Activated T-cell treated with anti-CD3 and anti-CD28 coated beads for 4 hours (primary cell): ENCODE data around the gene OBSL1.

Experiments used
- DNase-seq: peaks from one replicate; pipeline ENCODE4 v3.0.0-alpha.2; 2020

Gene OBSL1

DNA sequence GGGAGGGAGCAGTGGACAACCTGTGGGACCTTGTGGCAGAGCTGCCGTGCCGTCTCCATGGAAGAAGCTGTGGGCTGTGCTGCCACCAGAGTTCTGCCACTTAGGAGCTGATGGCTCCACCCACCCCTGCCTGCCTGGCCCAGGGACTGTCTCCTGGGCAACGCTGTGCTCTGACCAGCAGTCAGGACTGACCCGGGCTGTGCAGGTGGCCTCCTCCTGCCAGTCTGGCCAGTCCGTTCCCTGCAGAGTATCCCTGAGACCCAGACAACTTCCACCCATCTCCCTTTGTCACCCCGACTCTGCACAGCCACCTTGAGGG is 44.3 kb downstream of the OBSL1 start:
- DNase-seq: no peak

DNA sequence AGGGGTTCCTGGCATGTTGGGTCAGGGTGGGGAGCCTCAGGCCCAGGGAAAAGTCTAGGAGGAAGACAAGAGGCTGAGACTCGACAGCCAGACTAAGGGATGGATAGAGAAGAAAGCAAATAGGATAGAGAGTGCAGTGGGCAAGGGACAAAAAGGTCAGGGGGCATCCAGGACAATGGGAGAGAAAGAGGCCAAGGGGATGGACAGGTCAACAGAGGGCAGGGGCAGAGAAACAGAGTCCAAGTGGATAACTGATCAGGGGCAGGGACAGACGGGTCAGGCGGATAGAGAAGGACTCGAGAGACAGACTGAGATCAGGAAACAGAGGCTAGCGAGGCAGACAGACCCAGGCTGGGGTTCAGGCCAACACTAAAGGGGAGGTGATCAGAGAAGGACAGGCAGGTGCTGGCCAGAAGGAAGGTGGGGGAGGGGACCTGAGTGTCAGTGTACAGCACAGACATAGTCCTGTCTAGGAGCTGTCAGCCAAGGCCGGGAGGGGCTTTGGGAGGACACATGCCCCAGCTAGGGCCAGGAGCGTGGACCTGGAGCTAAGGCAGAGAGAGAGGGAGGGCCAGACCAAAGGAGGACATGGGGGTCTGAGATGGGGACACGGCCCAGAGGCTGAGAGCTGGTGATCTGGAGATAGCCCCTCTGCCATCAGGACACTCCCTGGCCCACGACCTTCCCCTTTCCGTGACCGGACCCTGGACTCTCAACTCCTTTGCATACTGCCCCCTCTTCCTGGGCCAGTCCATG is 44.8 kb downstream of the OBSL1 start:
- no peak for DNase-seq

DNA sequence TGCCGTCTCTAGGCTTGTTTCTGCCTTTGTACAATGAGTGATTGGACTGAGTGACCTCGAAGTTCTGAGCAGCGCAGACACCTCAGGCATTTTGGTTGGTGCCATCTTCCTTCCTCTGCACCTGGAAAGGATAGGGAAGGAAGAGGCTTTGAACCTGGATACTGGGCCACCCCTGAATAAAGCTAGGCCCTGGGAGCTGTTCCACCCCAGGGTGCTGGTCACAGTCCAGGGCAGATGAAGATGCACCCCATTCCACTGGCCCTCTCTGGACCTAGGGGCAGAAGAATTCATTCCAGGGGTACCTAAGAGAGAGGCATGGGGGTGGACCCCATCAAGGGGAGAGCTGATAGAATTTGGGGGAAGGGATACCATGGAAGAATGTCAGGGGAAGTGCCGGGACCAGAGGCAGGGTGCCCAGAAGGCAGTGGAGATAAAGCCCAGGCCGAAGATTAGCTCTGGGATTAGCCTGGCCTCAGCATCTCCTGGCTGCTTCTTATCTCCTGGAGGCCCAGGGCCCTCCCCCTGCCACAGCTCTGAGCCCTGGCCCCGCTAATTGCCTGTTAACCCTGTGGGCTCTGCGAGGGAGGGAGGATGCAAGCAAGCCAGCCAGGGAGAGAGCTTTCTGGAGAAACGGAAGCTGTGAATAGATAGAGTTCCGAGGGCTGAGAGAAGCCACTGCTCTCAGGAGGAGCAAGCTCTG is 45.7 kb downstream of the OBSL1 start:
- DNase-seq: no peak

DNA sequence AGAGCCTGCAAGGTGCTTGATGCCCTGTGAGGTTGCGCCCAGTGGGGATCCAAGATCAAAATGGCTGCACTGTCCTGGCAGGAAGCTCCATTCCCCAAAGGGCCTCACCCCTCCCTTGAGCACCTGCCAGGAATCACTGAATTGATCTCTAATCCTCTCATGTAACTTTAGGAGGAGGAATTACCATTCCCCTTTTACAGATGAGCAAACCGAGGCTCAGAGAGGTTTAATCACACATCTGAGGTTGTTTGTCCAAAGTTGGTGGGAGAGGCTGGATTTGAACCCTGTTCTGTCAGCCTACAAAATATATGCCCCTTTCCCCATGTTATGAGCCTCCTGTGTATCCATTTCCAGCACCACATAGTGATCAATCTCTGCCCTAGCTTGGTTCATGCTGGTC is 46.5 kb downstream of the OBSL1 start:
- DNase-seq: no peak

DNA sequence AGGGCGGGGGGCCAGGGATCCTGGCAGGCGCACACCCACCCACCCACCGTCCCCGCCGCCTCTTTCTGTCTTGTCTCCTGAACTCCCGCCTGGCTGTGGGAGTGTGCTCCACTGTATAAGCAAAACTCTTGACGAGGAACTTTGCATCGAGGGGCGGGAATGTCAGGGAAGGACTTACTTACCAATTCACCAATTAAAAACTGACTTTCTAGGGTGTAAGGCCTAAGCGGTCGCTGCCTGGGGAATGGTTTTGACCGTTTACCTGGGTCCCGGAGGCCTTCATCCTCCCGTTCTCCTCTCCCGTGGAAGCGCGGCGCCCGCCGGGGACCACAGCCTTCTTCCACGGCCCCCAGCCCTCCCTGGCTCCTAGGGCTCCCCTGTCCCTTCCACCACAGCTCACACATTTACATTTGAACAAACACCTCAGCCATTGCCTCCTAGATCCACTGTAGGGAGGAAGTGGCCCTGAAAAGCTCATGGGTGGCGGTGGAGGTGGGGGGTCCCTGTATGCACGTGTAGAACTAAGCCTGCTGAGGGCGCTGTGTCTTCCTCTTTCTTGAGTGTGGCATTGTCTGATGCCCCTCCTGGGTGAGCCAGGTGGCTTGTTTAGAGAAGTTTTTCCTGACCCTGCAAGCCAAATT is 48.2 kb downstream of the OBSL1 start:
- DNase-seq: no peak

DNA sequence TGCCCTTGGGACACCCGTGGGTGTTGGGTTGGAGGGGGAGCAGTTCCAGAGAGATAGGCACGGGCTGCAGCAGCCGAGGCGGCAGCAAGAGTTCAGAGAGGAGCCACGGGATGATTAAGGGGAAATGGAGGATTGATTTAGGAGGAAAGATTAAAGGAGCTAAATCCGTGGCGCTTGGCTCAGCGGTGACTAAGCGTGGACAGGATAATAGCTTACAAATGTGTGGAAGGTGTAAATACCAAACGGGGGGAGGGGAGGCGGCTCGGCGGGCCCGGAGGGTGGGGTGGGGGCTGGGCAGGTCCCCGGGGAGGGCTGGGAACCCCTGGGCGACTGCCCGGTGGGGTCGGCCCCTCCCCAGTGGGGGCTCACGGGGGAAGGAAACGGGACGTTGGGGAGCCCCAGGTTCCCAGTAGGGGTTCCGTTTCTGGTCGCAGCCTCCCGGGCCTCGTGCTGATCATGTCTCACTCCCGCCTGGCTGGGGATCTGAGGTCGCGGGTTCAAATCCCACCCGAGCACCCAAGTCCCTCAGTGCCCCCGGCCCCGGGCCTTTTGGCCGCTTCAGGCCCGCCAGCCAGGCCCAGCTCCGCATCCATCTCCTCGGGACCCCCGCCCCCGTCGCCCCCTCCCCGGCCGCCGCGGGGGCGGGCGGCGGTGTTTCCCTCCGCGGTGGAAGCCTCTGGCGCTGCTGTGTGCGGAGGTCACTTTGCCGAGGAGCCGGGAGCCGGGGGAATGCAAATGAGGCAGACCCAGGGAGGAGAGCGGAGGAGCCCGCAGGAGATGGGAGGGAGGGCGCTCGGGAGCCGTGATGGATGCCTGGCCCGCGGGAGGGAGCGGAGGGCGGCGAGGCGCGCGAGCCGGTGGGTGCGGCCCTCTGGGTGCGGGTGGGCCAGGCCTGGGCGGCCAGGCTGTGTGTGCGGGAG is 49.0 kb downstream of the OBSL1 start:
- no peak for DNase-seq

DNA sequence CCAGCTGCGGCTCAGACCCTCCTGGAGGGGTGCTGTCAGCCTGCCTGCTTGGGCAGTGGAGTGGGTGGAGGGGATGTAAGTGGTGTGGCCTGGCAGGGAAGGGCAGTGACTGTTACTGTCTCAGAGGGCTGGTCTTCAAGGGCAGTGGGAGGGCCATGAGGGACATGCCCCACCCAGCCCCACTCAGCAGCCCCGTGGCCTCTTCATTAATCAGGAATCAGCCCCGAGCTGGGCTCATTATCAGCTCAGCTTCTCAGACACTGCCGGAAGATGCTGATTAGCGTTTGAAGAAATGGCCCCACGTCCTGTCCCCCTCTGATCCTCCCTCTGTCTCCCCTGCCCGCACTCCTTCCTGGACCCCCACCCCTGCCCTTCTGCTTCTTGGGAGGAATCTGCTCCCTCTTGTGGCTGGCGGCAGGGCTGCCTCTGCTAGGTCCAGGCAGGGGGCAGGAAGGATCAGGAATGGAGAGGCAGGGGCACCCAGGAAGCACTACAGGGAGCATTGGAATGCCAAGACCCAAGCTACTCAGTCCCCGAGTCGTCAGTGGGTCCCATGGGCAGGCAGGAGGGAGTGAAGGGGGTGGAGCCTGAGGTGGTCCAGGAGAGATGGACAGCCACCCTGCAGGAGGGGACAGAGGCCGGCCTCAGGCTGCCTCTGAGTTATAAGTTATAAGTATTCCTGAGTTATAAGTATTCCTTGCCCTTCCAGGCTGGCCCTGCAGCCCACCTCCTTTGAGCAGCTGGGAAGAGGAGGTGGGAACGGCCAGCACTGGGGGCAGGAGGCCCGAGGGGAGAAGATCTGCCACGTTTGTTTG is 50.1 kb downstream of the OBSL1 start:
- DNase-seq: no peak

DNA sequence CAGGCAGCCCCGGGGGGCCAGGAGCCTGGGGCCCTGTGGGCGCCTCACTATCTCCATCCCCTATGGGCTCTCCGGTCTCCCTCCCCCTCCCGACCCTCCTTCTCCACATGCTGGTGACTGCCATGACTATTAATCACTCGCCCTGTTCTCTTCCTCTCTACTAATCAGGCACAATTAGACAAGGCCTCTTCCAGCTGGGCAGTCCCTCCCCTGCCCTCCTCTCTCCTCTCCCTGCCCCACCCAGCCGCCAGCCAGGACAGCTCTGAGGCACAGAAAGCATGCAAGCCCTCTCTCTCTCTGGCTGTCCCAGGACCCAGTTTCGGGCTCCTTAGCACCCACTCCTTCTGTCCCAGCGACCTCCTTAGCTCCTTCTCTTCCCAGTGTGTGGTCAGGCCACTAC is 51.3 kb downstream of the OBSL1 start:
- DNase-seq: no peak

DNA sequence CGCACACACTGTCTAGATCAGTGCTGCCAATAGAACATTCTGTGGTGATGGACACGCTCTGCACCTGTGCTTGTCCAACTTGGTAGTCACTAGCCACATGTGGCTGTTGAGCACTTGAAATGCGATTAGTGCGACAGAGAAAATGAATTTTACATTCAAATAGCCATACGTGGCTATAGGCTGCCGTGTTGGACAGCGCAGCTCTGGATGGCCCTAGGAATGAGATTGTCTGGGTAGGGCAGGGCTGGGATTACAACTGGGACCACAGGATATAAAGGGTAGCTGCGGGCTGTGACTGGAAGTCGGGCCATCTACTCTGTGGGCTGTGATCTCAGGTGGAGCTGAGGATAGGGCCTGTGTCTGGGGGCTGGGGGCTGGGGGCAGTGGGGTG is 51.8 kb downstream of the OBSL1 start:
- no peak for DNase-seq

DNA sequence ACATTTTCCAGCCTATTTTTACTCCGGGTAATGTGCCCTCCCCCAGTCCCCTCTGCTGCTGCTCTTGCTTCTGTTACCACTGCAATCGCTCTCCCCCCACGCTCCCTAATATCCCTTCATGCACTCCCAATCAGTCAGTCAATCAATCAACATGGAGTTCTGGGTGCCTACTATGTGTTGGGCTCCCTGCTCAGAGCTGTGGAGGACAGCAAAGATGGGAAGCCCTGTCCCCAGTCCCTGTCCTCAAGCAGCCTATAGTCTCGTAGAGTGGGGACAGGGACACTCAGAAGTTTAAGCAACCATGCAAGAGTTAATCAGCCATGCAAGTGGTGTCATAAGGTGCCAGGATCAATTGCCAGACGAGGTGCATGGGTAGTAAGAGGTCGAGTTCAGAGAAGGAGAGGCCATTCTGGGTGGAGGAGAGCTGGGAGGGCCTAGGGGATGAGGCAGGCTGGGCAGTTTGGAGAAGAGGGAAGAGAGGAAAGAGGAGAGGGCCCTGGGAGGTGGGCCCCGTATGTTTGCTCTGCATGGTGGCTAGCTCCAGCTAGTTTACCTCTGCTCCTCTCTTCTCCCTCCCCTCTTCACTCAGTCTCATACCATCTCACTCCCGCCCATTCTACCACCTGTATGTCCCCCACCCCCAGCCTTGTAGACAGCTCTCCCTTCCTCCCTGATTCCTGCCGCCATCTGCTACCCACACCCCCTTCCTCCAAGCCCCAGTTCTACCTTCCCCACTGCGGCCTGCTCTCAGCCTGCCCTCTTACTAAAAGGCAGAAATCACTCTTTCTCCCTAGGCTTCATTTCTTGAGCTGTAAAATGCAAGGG is 53.2 kb downstream of the OBSL1 start:
- DNase-seq: no peak

DNA sequence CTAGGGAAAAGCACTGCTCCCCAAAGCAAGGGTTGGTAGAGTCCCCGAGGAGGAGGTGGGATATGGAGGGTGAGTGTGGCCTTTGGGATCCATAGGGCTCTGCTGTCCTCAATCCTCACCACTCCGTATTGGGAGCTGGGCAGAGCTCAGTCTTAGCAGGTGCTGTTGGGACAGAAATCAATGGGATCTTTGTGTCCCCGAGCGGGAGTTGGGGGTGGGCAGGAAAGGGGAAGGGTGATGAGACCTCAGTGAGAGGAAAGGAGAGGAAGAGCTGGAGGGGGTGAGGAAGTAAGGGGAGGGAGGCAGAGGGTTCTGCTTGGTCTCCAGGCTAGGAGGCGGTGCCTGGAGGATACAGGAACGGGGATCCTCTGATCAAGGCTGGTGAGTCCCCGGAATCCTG is 54.5 kb downstream of the OBSL1 start:
- no peak for DNase-seq

DNA sequence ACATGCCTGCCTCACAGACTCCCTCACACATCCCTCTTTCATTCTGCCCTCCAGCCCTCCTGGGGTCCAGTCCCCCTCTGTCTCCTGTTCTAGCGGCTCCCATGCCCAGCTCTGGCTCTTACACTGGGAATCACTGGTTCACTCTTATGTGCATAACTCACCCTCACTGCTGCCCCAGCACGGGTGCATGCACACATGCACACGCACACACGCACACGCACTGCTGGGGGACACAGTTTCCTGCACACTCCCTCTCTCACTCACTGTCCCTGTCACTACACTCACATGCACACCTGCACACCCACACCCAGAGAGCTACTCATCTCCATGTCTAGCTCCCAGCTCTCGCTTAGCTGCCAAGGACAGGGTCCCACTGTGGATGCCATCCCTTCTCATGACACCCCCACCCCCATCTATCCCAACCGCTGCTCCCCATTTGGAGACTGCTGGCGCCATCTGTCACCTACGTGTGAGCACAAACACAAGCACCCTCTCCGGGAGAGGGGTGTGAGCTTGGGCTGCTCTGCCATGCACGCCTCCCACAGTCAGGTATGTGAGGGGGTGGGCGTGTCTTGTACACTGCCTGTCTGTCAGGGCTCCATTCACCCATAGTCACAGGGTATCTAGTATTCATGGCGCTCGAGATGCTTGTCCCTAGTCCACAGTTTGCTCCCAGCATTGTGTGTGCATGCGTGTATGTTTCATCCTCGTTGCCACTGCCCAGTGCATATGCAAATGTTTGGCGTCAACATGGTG is 55.3 kb downstream of the OBSL1 start:
- DNase-seq: no peak

DNA sequence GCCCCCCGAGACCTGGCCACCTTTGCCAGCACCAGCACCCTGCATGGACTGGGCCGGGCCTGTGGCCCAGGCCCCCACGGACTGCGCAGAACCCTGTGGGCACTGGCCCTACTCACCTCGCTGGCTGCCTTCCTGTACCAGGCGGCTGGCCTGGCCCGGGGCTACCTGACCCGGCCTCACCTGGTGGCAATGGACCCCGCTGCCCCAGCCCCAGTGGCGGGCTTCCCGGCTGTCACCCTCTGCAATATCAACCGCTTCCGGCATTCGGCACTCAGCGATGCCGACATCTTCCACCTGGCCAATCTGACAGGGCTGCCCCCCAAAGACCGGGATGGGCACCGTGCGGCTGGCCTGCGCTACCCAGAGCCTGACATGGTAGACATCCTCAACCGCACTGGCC is 56.5 kb downstream of the OBSL1 start:
- DNase-seq: no peak

DNA sequence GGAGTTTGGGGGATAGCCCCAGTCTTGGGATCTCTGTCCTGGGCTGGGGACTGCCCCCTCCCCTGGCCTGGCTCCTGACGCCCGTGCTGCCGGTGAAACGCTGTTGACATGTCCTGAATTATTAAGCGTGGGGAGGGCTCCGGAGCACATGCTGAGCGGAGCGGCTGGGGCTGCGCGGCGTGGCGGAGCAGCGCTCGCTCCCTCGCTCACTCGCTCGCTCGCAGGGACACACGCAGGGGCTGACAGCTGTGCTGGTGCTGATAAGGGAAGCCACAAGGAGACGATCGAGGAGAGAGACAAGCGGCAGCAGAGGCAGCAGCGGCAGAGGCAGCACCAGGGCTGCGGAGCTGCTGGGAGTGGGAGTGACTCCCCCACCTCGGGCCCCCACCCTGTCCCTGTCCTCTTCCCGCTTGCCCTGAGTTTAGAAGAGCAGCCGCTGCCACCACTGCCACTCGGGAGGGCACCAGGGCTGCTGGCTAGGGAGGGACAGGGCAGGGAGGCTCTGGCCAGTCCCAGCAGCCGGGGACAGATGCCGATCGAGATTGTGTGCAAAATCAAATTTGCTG is 57.1 kb downstream of the OBSL1 start, which contains the start of gene ASIC4:
ASIC4 (plus strand) TSS at position 287 of the 566 bp plus-strand sequence; CDS start at position 530, 243 bp downstream.
- DNase-seq: no peak

DNA sequence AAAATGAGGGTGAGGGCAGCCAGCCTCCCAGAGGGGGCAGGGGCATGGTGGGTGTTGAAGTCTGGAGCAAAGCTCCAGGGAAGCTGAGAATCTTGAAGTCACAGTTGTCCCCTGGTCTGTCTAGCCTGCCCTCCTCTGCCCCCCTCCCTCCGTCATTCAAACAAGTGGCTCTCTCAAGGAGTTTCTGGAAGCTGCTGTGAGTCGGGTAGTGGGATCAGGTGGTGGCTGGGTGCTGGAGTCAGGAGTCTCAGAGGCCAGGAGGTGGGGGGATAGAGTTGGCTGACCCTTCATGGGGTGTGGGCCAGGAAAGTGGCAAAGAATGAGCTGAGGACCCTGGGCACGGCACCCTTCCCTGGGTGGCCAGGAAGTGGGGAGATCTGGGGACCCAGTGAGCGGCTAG is 57.6 kb downstream of the OBSL1 start:
- DNase-seq: no peak

DNA sequence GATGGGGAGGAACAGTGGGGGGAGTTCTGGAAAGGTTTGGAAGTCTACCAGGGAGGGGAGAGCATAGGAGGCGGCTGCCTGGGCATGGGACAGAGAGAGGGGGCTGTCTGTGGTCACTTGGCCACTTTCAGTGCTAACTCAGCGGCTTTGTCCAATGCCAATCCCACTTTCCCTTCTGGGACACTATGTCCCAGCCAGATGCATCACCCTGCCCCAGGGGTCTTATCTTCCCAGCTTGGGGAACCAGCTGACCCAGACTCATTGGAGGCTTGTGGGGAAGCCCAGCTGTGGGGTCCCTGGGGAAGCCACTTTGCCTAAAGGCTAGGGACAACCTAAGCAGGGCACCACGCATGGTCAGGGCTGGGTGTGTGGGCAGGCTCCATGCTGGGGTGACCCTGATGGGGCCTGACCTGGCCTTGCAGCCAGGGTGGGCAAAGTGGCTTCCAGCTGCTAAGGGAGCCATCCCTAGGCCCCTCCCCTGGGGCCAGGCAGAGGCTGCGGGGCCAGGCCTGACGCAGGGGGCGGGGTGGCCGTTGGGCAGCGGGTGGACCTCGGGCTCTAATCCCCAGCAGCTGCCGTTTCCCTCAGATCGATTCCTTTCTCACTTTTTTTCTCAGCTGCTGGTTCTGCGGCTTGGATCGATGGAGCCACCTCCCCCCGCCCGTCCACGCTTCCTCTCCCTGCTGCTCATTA is 58.7 kb downstream of the OBSL1 start:
- DNase-seq: no peak

DNA sequence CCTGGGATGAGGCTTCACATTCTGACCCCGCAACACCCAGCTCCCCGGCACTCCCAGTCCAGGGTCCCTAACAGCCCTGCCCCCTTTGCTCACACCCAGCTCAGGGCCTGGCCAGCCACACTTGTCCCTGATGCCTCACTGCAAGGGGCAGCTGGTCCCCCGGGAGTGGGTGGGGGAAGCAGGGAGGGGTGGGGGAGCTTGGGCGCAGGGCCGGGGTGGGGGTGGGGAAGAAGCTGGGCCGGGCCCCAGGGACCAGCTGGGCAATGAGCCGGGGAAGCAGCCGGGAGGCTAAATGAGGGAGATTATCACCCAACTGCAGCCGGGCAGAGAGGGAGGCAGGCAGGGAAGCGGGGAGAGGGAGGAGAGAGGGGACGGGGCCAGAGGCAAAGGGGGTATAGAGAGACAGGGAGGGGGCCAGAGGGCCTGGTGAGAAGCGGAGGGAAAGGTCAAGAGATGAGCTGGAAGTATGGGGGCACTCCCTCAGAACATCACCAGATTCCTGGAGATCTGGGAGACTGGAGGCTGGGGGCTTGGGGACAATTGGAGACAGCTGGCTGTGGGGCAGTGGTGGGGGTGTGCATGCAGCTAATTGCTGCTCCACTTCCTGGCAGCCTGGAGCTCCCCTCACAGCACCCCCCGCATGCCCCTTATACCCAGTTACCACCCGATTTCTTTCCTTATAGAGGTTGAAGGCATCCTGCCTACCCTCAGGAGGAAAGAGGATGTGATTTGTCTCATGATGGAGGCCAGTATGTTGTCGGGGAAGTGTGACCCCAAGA is 59.6 kb downstream of the OBSL1 start:
- DNase-seq: no peak

DNA sequence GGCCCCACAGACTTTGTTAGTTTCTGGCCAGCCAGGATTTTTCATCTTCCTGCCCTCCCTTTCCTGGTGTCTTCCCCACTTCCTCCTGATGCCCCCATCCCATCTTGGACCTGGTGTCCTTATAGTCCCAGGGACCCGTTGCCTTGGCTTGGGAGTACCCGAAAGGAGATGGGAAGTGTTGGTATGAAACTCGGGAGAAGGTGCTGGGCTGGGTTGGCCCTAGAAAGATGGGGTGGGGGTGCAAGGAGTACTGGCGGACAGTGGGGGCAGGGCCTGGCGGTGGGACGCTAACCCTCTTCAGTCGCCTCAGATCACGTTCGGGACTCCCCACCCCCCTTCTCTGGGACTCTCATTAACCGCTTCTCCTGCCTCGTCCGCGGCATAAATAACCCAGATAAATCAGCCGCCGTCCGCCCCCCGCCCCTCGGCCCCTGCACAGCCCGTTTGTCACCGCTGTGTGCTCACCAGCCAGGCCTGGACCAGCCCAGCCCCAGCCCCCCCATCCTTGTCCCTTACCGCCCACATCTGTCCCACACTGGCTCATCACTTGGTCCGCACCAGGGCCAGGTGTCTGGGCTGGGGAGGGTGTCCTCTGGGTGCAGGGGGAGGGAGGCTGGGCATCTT is 60.7 kb downstream of the OBSL1 start:
- no peak for DNase-seq
